ENCODE measurements around the gene COG5.

Gene COG5

GRCh38 chr7:107580716-107581383, 17.1 kb upstream of the COG5 start:
- H3K9me3 ChIP-seq = no peaks in the 10 kb centered on the region
- peaks cover 12% of the 10 kb centered on the region for H4K20me1 ChIP-seq
- H3K27ac ChIP-seq = peak overlapping the region; percentile 83
- H3K36me3 ChIP-seq = peaks cover 10% of the 10 kb centered on the region
- H3K4me1 ChIP-seq = peaks cover 17% of the 10 kb centered on the region
- peak overlapping the region; percentile 83 for H3K9ac ChIP-seq
- peak overlapping the region; percentile 82 for H3K4me3 ChIP-seq
- peak overlapping the region; percentile 78 for H3K4me2 ChIP-seq
- peaks cover 35% of the 10 kb centered on the region for H3K27me3 ChIP-seq
- no peak for TF ChIP-seq Cebpa-rat (IDR thresholded peaks at IDR 0.05)

- Histone ChIP-seq H3K9ac (peak within 1 kb of the TSS; percentile 83), H4K20me1 (peaks cover 12% of the 10 kb centered on the region), H3K4me3 (peak within 1 kb of the TSS; percentile 82), H3K27me3 (peaks cover 35% of the 10 kb centered on the region), H3K9me3 (no peaks in the 10 kb centered on the region), H3K4me2 (peak within 1 kb of the TSS; percentile 78), H3K4me1 (peaks cover 17% of the 10 kb centered on the region), H3K27ac (peak within 1 kb of the TSS; percentile 83), H3K36me3 (peaks cover 10% of the 10 kb centered on the region)
- no peak for TF ChIP-seq Cebpa-rat (IDR thresholded peaks at IDR 0.05)
Measured at GRCh38 chr7:107579885-107580715, 16.4 kb upstream of the COG5 start, which contains the start of gene BCAP29. TSS of gene BCAP29 (plus strand) at chr7:107580246. CDS start at chr7:107580773, 527 bp downstream.

GRCh38 chr7:107579554-107579884, 15.8 kb upstream of the COG5 start:
- Histone ChIP-seq H3K4me2 (peak overlapping the region; percentile 78), H3K9me3 (no peaks in the 10 kb centered on the region), H4K20me1 (peaks cover 12% of the 10 kb centered on the region), H3K4me1 (peaks cover 17% of the 10 kb centered on the region), H3K4me3 (peak overlapping the region; percentile 82), H3K9ac (peak overlapping the region; percentile 83), H3K27me3 (peaks cover 35% of the 10 kb centered on the region), H3K27ac (peak overlapping the region; percentile 83; the same call in 1 of the 2 replicates), H3K36me3 (peaks cover 10% of the 10 kb centered on the region)
- TF ChIP-seq Cebpa-rat (IDR thresholded peaks at IDR 0.05) = no peak

GRCh38 chr7:107573537-107573936, 9.8 kb upstream of the COG5 start:
- Histone ChIP-seq H3K27ac (no peak overlapping the region), H3K4me1 (no peaks in the 10 kb centered on the region), H3K9ac (no peak overlapping the region), H3K36me3 (peaks cover 38% of the 10 kb centered on the region), H3K4me2 (no peak overlapping the region), H3K9me3 (no peaks in the 10 kb centered on the region), H3K27me3 (peaks cover under 1% of the 10 kb centered on the region; the same call in 1 of the 2 replicates), H3K4me3 (no peak overlapping the region), H4K20me1 (no peaks in the 10 kb centered on the region)
- TF ChIP-seq Cebpa-rat (IDR thresholded peaks at IDR 0.05) = no peak

GRCh38 chr7:107570298-107570697, 6.6 kb upstream of the COG5 start:
- Histone ChIP-seq H3K36me3 (peaks cover 28% of the 10 kb centered on the region), H3K27me3 (no peaks in the 10 kb centered on the region), H4K20me1 (no peaks in the 10 kb centered on the region), H3K9ac (no peak overlapping the region), H3K4me3 (no peak overlapping the region), H3K4me2 (no peak overlapping the region), H3K27ac (no peak overlapping the region), H3K9me3 (no peaks in the 10 kb centered on the region), H3K4me1 (peaks cover 3% of the 10 kb centered on the region; the same call in 1 of the 2 replicates)
- TF ChIP-seq Cebpa-rat (IDR thresholded peaks at IDR 0.05) = no peak

GRCh38 chr7:107564553-107565298, 1.0 kb upstream of the COG5 start:
- Histone ChIP-seq H3K27me3 (no peaks in the 10 kb centered on the region), H4K20me1 (peaks cover 16% of the 10 kb centered on the region; the same call in 1 of the 2 replicates), H3K9me3 (no peaks in the 10 kb centered on the region), H3K4me2 (peak overlapping the region; percentile 85), H3K4me3 (peak overlapping the region; percentile 82), H3K36me3 (no peaks in the 10 kb centered on the region; the same call in 1 of the 2 replicates), H3K9ac (peak overlapping the region; percentile 88), H3K4me1 (peaks cover 40% of the 10 kb centered on the region), H3K27ac (peak overlapping the region; percentile 80)
- TF ChIP-seq Cebpa-rat (IDR thresholded peaks at IDR 0.05) = no peak

- peaks cover 40% of the 10 kb centered on the region for H3K4me1 ChIP-seq
- no peaks in the 10 kb centered on the region for H3K9me3 ChIP-seq
- no peaks in the 10 kb centered on the region; the same call in 1 of the 2 replicates for H3K36me3 ChIP-seq
- peaks cover 22% of the 10 kb centered on the region; the same call in 1 of the 2 replicates for H4K20me1 ChIP-seq
- peak overlapping the region; percentile 88 for H3K9ac ChIP-seq
- TF ChIP-seq Cebpa-rat (IDR thresholded peaks at IDR 0.05) = no peak
- peak overlapping the region; percentile 80 for H3K27ac ChIP-seq
- peak overlapping the region; percentile 82 for H3K4me3 ChIP-seq
- H3K4me2 ChIP-seq = peak overlapping the region; percentile 83
- H3K27me3 ChIP-seq = no peaks in the 10 kb centered on the region
Measured at GRCh38 chr7:107563081-107563774, 492 bp downstream of the COG5 start.

- Histone ChIP-seq H3K4me3 (no peak overlapping the region), H3K9me3 (no peaks in the 10 kb centered on the region), H3K9ac (no peak overlapping the region), H3K4me2 (peak overlapping the region; percentile 7; the same call in 1 of the 2 replicates), H3K27me3 (no peaks in the 10 kb centered on the region), H3K27ac (no peak overlapping the region), H4K20me1 (peaks cover 22% of the 10 kb centered on the region; the same call in 1 of the 2 replicates), H3K4me1 (peaks cover 40% of the 10 kb centered on the region), H3K36me3 (peaks cover 19% of the 10 kb centered on the region)
- no peak for TF ChIP-seq Cebpa-rat (IDR thresholded peaks at IDR 0.05)
Measured at GRCh38 chr7:107560898-107561516, 2.7 kb downstream of the COG5 start.
